ENCODE results near the gene LIN52. TPM values are rescaled to one million over a fixed set of nuclear protein-coding genes. Genes with fewer than 3 reads are reported as not detected.

The LIN52 gene
- total RNA-seq, 1 experiment from 2014 or later: 11.0 TPM

DNA sequence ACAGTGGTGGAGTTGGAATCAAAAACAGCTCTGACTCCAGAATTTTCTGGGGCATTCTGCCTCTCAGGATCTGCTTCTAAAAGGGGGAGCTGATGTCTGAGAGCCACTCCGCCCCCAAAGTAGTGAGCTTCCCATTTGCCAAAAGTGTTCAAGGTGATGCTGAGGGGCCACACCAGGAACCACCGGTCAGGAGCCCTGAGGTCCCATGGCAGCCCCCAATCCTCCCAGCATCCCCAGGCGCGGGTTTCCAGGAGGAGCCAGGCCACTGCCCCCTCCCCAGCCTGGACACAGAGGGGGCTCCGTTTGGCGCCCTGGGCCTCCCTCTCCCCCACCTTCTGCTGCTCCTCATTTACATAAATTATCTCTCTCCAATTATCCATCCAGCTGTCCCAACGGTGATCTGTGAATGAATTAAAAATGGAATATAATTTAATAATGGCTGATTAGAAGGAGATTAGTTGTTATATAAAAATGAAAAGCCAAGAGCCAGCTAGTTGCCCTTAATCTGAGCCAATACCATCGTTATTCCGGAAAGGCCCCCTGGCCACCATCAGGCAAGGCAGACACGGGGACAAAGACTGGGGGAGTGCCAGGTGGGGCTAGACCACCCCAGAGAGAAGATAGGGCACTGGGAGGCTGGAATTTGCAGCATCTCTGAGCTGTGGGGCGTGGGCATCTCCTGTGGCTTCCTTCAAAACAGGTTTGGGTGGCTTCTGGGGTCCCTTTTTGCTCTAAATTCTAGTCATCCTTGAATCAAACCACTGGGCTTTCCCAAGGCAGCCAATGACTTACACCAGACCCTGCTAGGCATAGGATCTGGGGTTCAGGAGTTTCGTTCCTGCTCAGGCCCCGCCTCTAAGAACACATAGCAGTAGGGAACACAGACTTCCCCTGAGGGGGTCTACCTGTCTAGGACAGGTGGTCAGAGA, 134.8 kb downstream of the LIN52 start:
- no peak overlapping the region for H3K56ac ChIP-seq (ENCODE audit: insufficient read length, low read depth, low read length)
- H3T11ph ChIP-seq (ENCODE audit: low read length): no peak overlapping the region
- H2BK5ac ChIP-seq (ENCODE audit: insufficient read length, low read length): no peak overlapping the region
- no CpG with 5 or more reads among the region's 13 CpGs for WGBS (ENCODE audit: extremely low coverage, insufficient read length, low lambda C conversion rate)
- no peak overlapping the region for H3K23ac ChIP-seq (ENCODE audit: insufficient read length, low read depth, low read length)
- H3K4me2 ChIP-seq (ENCODE audit: insufficient read depth, insufficient read length, low read length): no peak overlapping the region
- no peaks in the 10 kb centered on the region for H3K23me2 ChIP-seq (ENCODE audit: insufficient read length, low read depth, low read length, poor library complexity, severe bottlenecking)
- H3K36me3 Mint-ChIP-seq (ENCODE audit: insufficient read depth in 1 of 3, low read depth in 3 of 3): no peaks in the 10 kb centered on the region
- no peaks in the 10 kb centered on the region for H3K9me3 ChIP-seq (ENCODE audit: control insufficient read depth, low read depth, low read length)
- H2BK15ac ChIP-seq (ENCODE audit: low read depth, low read length): no peak overlapping the region
- H3K27me3 Mint-ChIP-seq (ENCODE audit: low read depth): peaks cover 50% of the 10 kb centered on the region
- no peak overlapping the region for H2BK20ac ChIP-seq (ENCODE audit: low read depth, low read length, poor library complexity, severe bottlenecking)
- H3K79me2 ChIP-seq (ENCODE audit: insufficient read depth, low read length): no peaks in the 10 kb centered on the region
- H4K91ac ChIP-seq (ENCODE audit: insufficient read length, low read depth, low read length): no peak overlapping the region
- H3K14ac ChIP-seq (ENCODE audit: insufficient read depth, low read length): no peak overlapping the region
- no peak overlapping the region for H4K8ac ChIP-seq (replicated peaks; ENCODE audit: insufficient read length, low read depth, low read length)
- no peak overlapping the region for H2AFZ ChIP-seq (ENCODE audit: low read length)
- H2AK5ac ChIP-seq (ENCODE audit: insufficient read length, low read length): no peak overlapping the region
- no peaks in the 10 kb centered on the region for H3K4me1 ChIP-seq (ENCODE audit: insufficient read depth, low read length)
- H3K18ac ChIP-seq (ENCODE audit: insufficient read length, low read depth, low read length): no peak overlapping the region
- no peak overlapping the region for H3K27ac ChIP-seq (ENCODE audit: insufficient read length, low read depth, low read length)
- peaks cover 0 to 1% of the 10 kb centered on the region in 2 experiments; a peak in 1 of 4 replicates for H3K4me1 Mint-ChIP-seq
- no peaks in the 10 kb centered on the region for H3K79me1 ChIP-seq (ENCODE audit: insufficient read depth, low read depth, low read length, poor library complexity, severe bottlenecking)
- H3K4me3 Mint-ChIP-seq: no peak overlapping the region
- DNase-seq: no peak
- H3K4ac ChIP-seq (ENCODE audit: low read depth, low read length): no peak overlapping the region
- no peaks in the 10 kb centered on the region for H4K20me1 ChIP-seq (ENCODE audit: control insufficient read depth, insufficient read depth, insufficient read length)
- H3K27ac Mint-ChIP-seq: no peak overlapping the region
- TF ChIP-seq, protein P1, sequence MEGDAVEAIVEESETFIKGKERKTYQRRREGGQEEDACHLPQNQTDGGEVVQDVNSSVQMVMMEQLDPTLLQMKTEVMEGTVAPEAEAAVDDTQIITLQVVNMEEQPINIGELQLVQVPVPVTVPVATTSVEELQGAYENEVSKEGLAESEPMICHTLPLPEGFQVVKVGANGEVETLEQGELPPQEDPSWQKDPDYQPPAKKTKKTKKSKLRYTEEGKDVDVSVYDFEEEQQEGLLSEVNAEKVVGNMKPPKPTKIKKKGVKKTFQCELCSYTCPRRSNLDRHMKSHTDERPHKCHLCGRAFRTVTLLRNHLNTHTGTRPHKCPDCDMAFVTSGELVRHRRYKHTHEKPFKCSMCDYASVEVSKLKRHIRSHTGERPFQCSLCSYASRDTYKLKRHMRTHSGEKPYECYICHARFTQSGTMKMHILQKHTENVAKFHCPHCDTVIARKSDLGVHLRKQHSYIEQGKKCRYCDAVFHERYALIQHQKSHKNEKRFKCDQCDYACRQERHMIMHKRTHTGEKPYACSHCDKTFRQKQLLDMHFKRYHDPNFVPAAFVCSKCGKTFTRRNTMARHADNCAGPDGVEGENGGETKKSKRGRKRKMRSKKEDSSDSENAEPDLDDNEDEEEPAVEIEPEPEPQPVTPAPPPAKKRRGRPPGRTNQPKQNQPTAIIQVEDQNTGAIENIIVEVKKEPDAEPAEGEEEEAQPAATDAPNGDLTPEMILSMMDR (conservative IDR thresholded peaks at IDR 0.05): no peak
- no peak overlapping the region for H2BK12ac ChIP-seq (ENCODE audit: insufficient read length, low read depth, low read length)
- H2BK120ac ChIP-seq (ENCODE audit: low read depth, low read length, poor library complexity, severe bottlenecking): no peak overlapping the region
- no peaks in the 10 kb centered on the region for H3K9me3 Mint-ChIP-seq
- H3K27me3 ChIP-seq (ENCODE audit: insufficient read depth, low read length): no peaks in the 10 kb centered on the region; the same call in 1 of the 2 replicates
- no peak overlapping the region for H4K5ac ChIP-seq (ENCODE audit: insufficient read length, low read depth, low read length)
- no peak overlapping the region for H3K9ac ChIP-seq (ENCODE audit: extremely low read depth, insufficient read length, low read length)

Data from H9 (cell line).